SK-N-SH (cell line): Measurements from ENCODE around the gene MFNG. TPM values are rescaled to one million over a fixed set of nuclear protein-coding genes. Genes with fewer than 3 reads are reported as not detected.
A peak's percentile ranks its signal among the peaks of the same experiment; 100 is the strongest.

Experiments used
- CTCF ChIA-PET: fragments of 300-600, 350-600 bp; formaldehyde crosslinking; extraction: SDS; loops from one replicate; lab custom pipeline; 2021; lab: Yijun Ruan, JAX
- POLR2A ChIA-PET: fragments of 350-600 bp; sonication (Branson Sonifier 250); formaldehyde crosslinking; extraction: SDS; loops from one replicate; lab custom pipeline; 2020; ENCODE audit warnings: antibody characterized with exemption, inconsistent platforms; lab: Yijun Ruan, JAX
- DNase-seq: peaks from one replicate; pipeline ENCODE4 v3.0.0; 2012
- H2AFZ ChIP-seq: fragments of 200-600 bp; sonication (generic); 2 replicates; pipeline ENCODE4 v1.8.1; 2016; ENCODE audit warnings: antibody characterized with exemption, mild to moderate bottlenecking, low read depth
- H3F3A ChIP-seq: fragments of 200-600 bp; sonication (generic); replicated peaks from 2 replicates; pipeline ENCODE3; 2016; ENCODE audit warnings: antibody characterized with exemption, mild to moderate bottlenecking; ENCODE audit not compliant: insufficient read depth
- H3K27ac ChIP-seq, 2 experiments: fragments of 200-500 bp in 1 of 2; fragments of 200-600 bp in 1 of 2; sonication (Bioruptor generic) in 1 of 2; sonication (generic), shearing (Covaris generic) in 1 of 2; 2 replicates each; pipeline versions ENCODE4 v1.5.1 to v1.6.1; 2014 to 2016; ENCODE audit warnings: low read depth in 2 of 2, inconsistent platforms in 1 of 2, low read length in 1 of 2, mild to moderate bottlenecking in 1 of 2, mixed read lengths in 1 of 2
- H3K27me3 ChIP-seq: fragments of 200-600 bp; sonication (generic), shearing (Covaris generic); 2 replicates; pipeline ENCODE4 v1.6.1; 2016; ENCODE audit warnings: mixed run types; ENCODE audit not compliant: insufficient read depth
- H3K36me3 ChIP-seq, 2 experiments: fragments of 200-500 bp in 1 of 2; fragments of 200-600 bp in 1 of 2; sonication (Bioruptor generic) in 1 of 2; sonication (generic) in 1 of 2; replicated peaks in 1 of 2; 2 replicates each; pipeline versions ENCODE3 to v1.5.1; 2014 to 2016; ENCODE audit warnings: low read length in 1 of 2, mild to moderate bottlenecking in 1 of 2; ENCODE audit not compliant: insufficient read depth in 2 of 2, control insufficient read depth in 1 of 2
- H3K4me1 ChIP-seq, 2 experiments: fragments of 200-500 bp in 1 of 2; fragments of 200-600 bp in 1 of 2; sonication (Bioruptor generic) in 1 of 2; sonication (generic), shearing (Covaris generic) in 1 of 2; 2 replicates each; pipeline versions ENCODE4 v1.5.1 to v1.6.1; 2014 to 2016; ENCODE audit warnings: low read depth in 1 of 2, low read length in 1 of 2, mixed run types in 1 of 2; ENCODE audit not compliant: insufficient read depth in 2 of 2, control insufficient read depth in 1 of 2
- H3K4me2 ChIP-seq: fragments of 200-600 bp; sonication (generic), shearing (Covaris generic); 2 replicates; pipeline ENCODE4 v1.6.1; 2017; ENCODE audit warnings: mixed run types
- H3K4me3 ChIP-seq, 2 experiments: fragments of 200-500 bp in 1 of 2; fragments of 200-600 bp in 1 of 2; sonication (Bioruptor generic) in 1 of 2; sonication (generic), shearing (Covaris generic) in 1 of 2; 2 replicates each; pipeline versions ENCODE4 v1.5.1 to v1.8.1; 2014 to 2016; ENCODE audit warnings: low read depth in 2 of 2, inconsistent platforms in 1 of 2, low read length in 1 of 2, mild to moderate bottlenecking in 1 of 2, mixed read lengths in 1 of 2, moderate library complexity in 1 of 2
- H3K79me2 ChIP-seq: fragments of 200-600 bp; sonication (generic); 2 replicates; pipeline ENCODE4 v1.8.1; 2017; ENCODE audit warnings: mild to moderate bottlenecking; ENCODE audit not compliant: insufficient read depth
- H3K9ac ChIP-seq: fragments of 200-600 bp; sonication (generic); 2 replicates; pipeline ENCODE4 v1.6.1; 2017; ENCODE audit warnings: mixed run types
- H3K9me2 ChIP-seq: fragments of 200-600 bp; sonication (generic); 2 replicates; pipeline ENCODE4 v1.6.1; 2017; ENCODE audit warnings: mixed run types
- H3K9me3 ChIP-seq: fragments of 200-600 bp; sonication (generic); 2 replicates; pipeline ENCODE4 v1.6.1; 2017; ENCODE audit warnings: mixed run types, mild to moderate bottlenecking, moderate library complexity
- H4K20me1 ChIP-seq: fragments of 200-600 bp; sonication (generic); 2 replicates; pipeline ENCODE4 v1.6.1; 2017; ENCODE audit warnings: mild to moderate bottlenecking, mixed run types; ENCODE audit not compliant: insufficient read depth
- CHD2 ChIP-seq: fragments of 150-350 bp; IDR thresholded peaks from 2 replicates; pipeline ENCODE4 v1.6.1; 2018; ENCODE audit warnings: low read length; ENCODE audit not compliant: partially characterized antibody
- ELF1 ChIP-seq: IDR thresholded peaks from 2 replicates; pipeline ENCODE4 v1.4.0; 2012
- EZH2phosphoT487 ChIP-seq: fragments of 200-600 bp; sonication (generic); IDR thresholded peaks from 2 replicates; pipeline ENCODE4 v1.6.1; 2017; ENCODE audit warnings: low read depth, mixed run types, mild to moderate bottlenecking, antibody characterized with exemption, moderate library complexity, borderline replicate concordance
- FOSL2 ChIP-seq: IDR thresholded peaks from 2 replicates; pipeline ENCODE4 v1.4.0; 2012; ENCODE audit warnings: low read depth, mild to moderate bottlenecking, moderate library complexity, borderline replicate concordance
- GABPA ChIP-seq: IDR thresholded peaks from 2 replicates; pipeline ENCODE4 v1.4.0; 2012; ENCODE audit warnings: low read depth, mild to moderate bottlenecking
- RCOR1 ChIP-seq: fragments of 150-350 bp; IDR thresholded peaks from 2 replicates; pipeline ENCODE4 v1.6.1; 2017; ENCODE audit warnings: antibody characterized with exemption, low read length
- RFX5 ChIP-seq: IDR thresholded peaks from 2 replicates; pipeline ENCODE4 v1.6.1; 2012; ENCODE audit warnings: mild to moderate bottlenecking, improper control_type of control experiment, low read length
- SIN3A ChIP-seq: IDR thresholded peaks from 2 replicates; pipeline ENCODE4 v1.6.1; 2012; ENCODE audit warnings: low read depth, mild to moderate bottlenecking, low read length, moderate library complexity, borderline replicate concordance
- SMC3 ChIP-seq: IDR thresholded peaks from 2 replicates; pipeline ENCODE4 v1.6.1; 2012; ENCODE audit warnings: low read depth, low read length, improper control_type of control experiment
- TEAD4 ChIP-seq: IDR thresholded peaks from 2 replicates; pipeline ENCODE4 v1.4.0; 2012; ENCODE audit warnings: mild to moderate bottlenecking, borderline replicate concordance; ENCODE audit not compliant: insufficient read depth
- USF1 ChIP-seq: IDR thresholded peaks from 2 replicates; pipeline ENCODE4 v1.4.0; 2012; ENCODE audit warnings: low read depth, borderline replicate concordance
- USF2 ChIP-seq: fragments of 150-350 bp; IDR thresholded peaks from 2 replicates; pipeline ENCODE4 v1.6.1; 2017; ENCODE audit warnings: antibody characterized with exemption, low read length, low read depth, borderline replicate concordance
- WGBS: methylation state at CpG from one replicate; pipeline ENCODE4 v1.1.6; 2017; ENCODE audit warnings: low lambda C conversion rate; 5-methylcytosine and 5-hydroxymethylcytosine counted together
- polyA plus RNA-seq, 3 experiments: library from polyadenylated mRNA; depleted of rRNA; stranded (reverse); fragments of >200 nt; gene quantifications; 2 replicates each; pipeline ENCODE4 v1.2.3, GENCODE V29; 2012

Gene MFNG
- polyA plus RNA-seq, 1 of the 3 experiments (the other 2 are of a cell fraction): 0.18 TPM

GRCh38 chr22:37518509-37519267 is 32.5 kb upstream of the MFNG start:
- Histone ChIP-seq H3K27ac (no peak overlapping the region; a peak in 1 of 4 replicates), H3K79me2 (peaks cover 8% of the 10 kb centered on the region)
- POLR2A ChIA-PET: no interaction called here

GRCh38 chr22:37517826-37518450 is 31.8 kb upstream of the MFNG start:
- Histone ChIP-seq H3K79me2 (peaks cover 13% of the 10 kb centered on the region), H4K20me1 (no peaks in the 10 kb centered on the region), H3K4me1 (peaks cover 0 to 16% of the 10 kb centered on the region in 2 experiments; a peak in 1 of 4 replicates), H3K9ac (no peak overlapping the region), H3K9me2 (no peaks in the 10 kb centered on the region), H3K4me2 (peak overlapping the region; percentile 94), H3K27me3 (no peaks in the 10 kb centered on the region), H3K4me3 (peak overlapping the region; percentile 62 to 74), H3F3A (peaks cover 9% of the 10 kb centered on the region), H3K27ac (no peak overlapping the region), H3K36me3 (peaks cover 4 to 8% of the 10 kb centered on the region in 2 experiments), H2AFZ (no peak overlapping the region), H3K9me3 (no peaks in the 10 kb centered on the region)
- no peak for TF ChIP-seq SMC3
- no peak for TF ChIP-seq USF2
- TF ChIP-seq TEAD4: no peak
- TF ChIP-seq RCOR1: no peak
- TF ChIP-seq RFX5: no peak
- no peak for TF ChIP-seq GABPA
- no peak for TF ChIP-seq USF1
- POLR2A ChIA-PET: no interaction called here
- WGBS: 97% methylated on average over 11 of the region's 15 CpGs
- no peak for DNase-seq
- CTCF ChIA-PET: interaction anchor here (1.0 to 2.3 kb wide), 4 partner anchors 9 to 50 kb away, joined by 3 to 6 read pairs (median 4); no protein-coding TSS in a partner anchor

More at GRCh38 chr22:37518509-37519267, 32.5 kb upstream of the MFNG start:
- CTCF ChIA-PET: interaction anchor here (0.7 to 2.3 kb wide), 7 partner anchors 9 to 49 kb away, joined by 3 to 6 read pairs (median 4); no protein-coding TSS in a partner anchor
- Histone ChIP-seq H3K27me3 (no peaks in the 10 kb centered on the region), H2AFZ (peak overlapping the region; percentile 78; the same call in 1 of the 2 replicates), H4K20me1 (no peaks in the 10 kb centered on the region), H3K9ac (peak overlapping the region; percentile 69), H3K4me1 (peaks cover 0 to 16% of the 10 kb centered on the region in 2 experiments; a peak in 1 of 4 replicates), H3K9me2 (no peaks in the 10 kb centered on the region), H3K9me3 (no peaks in the 10 kb centered on the region), H3K4me3 (peak overlapping the region; percentile 62 to 74), H3K36me3 (peaks cover 4 to 8% of the 10 kb centered on the region in 2 experiments), H3K4me2 (peak overlapping the region; percentile 94), H3F3A (peaks cover 9% of the 10 kb centered on the region)
- WGBS: 79% methylated on average over 6 of the region's 63 CpGs
- DNase-seq: peak; percentile 81
- TF ChIP-seq CHD2 (no peak), TEAD4 (no peak), SIN3A (no peak), ELF1 (no peak), FOSL2 (no peak), RCOR1 (no peak), EZH2phosphoT487 (no peak)
